Smooth muscle cell (in vitro differentiated cells): ENCODE data around the gene AFMID. TPM values are rescaled to one million over a fixed set of nuclear protein-coding genes. Genes with fewer than 3 reads are reported as not detected.
"Not testable (repeated sequence)": the region's sequence is repeated elsewhere in the genome, so short reads cannot be mapped to it uniquely, and the experiment has no call there.

Experiments used
- DNase-seq: peaks from one replicate; lab custom pipeline; 2025; ENCODE audit not compliant: unreplicated experiment; lab: John Stamatoyannopoulos, UW
- H2AFZ ChIP-seq: fragments of 200-600 bp; sonication (generic); 2 replicates; pipeline ENCODE4 v1.6.0; 2016; ENCODE audit warnings: antibody characterized with exemption, low read depth, mild to moderate bottlenecking
- H3F3A ChIP-seq: fragments of 200-600 bp; sonication (generic); 2 replicates; pipeline ENCODE4 v1.6.0; 2017; ENCODE audit warnings: antibody characterized with exemption, low read depth
- H3K27ac ChIP-seq: fragments of 200-600 bp; sonication (generic); 2 replicates; pipeline ENCODE4 v1.5.1; 2016; ENCODE audit warnings: low read depth, mild to moderate bottlenecking
- H3K27me3 ChIP-seq: fragments of 200-600 bp; sonication (generic); 2 replicates; pipeline ENCODE4 v1.6.1; 2016; ENCODE audit warnings: low read depth, mild to moderate bottlenecking
- H3K36me3 ChIP-seq: fragments of 200-600 bp; sonication (generic); 2 replicates; pipeline ENCODE4 v1.5.1; 2016; ENCODE audit warnings: low read depth
- H3K4me1 ChIP-seq: fragments of 200-600 bp; sonication (generic); 2 replicates; pipeline ENCODE4 v1.5.1; 2016; ENCODE audit warnings: low read depth
- H3K4me2 ChIP-seq: fragments of 200-600 bp; sonication (generic); 2 replicates; pipeline ENCODE4 v1.6.0; 2016; ENCODE audit warnings: mild to moderate bottlenecking
- H3K4me3 ChIP-seq: fragments of 200-600 bp; sonication (generic); 2 replicates; pipeline ENCODE4 v1.5.1; 2016; ENCODE audit warnings: mild to moderate bottlenecking
- H3K79me2 ChIP-seq: fragments of 200-600 bp; sonication (generic); 2 replicates; pipeline ENCODE4 v1.6.0; 2016; ENCODE audit warnings: low read depth, mild to moderate bottlenecking
- H3K9ac ChIP-seq: fragments of 200-600 bp; sonication (generic); 2 replicates; pipeline ENCODE4 v1.6.0; 2016; ENCODE audit warnings: low read depth
- H3K9me3 ChIP-seq: fragments of 200-600 bp; sonication (generic); replicated peaks from 2 replicates; pipeline ENCODE4 v1.5.1; 2016; ENCODE audit warnings: low read depth
- H4K20me1 ChIP-seq: fragments of 200-600 bp; sonication (generic); 2 replicates; pipeline ENCODE4 v1.6.0; 2016; ENCODE audit warnings: low read depth
- WGBS: methylation state at CpG from one replicate; pipeline ENCODE4 v1.1.7; 2016; ENCODE audit warnings: low lambda C conversion rate; 5-methylcytosine and 5-hydroxymethylcytosine counted together
- polyA plus RNA-seq: library from polyadenylated mRNA; unstranded; fragments of >200 nt; fragmentation: Nextera tagmentation; extraction: Ambion mirVana; gene quantifications from 2 replicates; pipeline ENCODE4 v1.2.1, GENCODE V29; 2016
- total RNA-seq: library from RNA; depleted of rRNA; stranded (reverse); fragments of >200 nt; gene quantifications from 2 replicates; pipeline ENCODE4 v1.2.3, GENCODE V29; 2014
- TF ChIP-seq, protein P1 (sequence below): fragments of 200-600 bp; sonication (generic); IDR thresholded peaks from 2 replicates; pipeline ENCODE4 v1.5.1; 2017; ENCODE audit warnings: borderline replicate concordance, mild to moderate bottlenecking, antibody characterized with exemption; ENCODE audit not compliant: insufficient read depth, poor library complexity, severe bottlenecking

AFMID gene
- total and polyA plus RNA-seq, 2 experiments from 2014 or later = 10.0 to 64.9 TPM

DNA sequence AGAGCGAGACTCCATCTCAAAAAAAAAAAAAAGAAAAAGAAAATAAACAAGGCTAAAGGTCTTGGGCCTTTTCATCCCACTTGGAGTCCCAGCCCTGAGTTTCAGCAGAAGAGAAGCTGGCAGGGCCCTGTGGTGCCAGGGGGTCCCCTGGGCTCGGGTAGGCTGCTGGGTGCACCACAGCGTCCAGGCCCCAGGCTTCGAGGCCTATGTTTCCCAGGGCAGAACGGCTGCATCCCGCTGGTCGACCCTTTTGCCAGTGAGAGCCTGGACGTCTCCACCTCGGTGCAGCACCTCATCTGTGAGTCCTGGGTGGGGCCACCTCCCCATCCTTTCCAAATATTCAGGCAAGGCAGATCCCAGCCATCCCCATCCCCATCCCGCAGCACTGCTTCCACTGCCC is 46.5 kb downstream of the AFMID start:
- H3K79me2 ChIP-seq = no peaks in the 10 kb centered on the region
- H3K9ac ChIP-seq = no peak overlapping the region
- H3K27me3 ChIP-seq = peaks cover 39% of the 10 kb centered on the region
- no peak overlapping the region for H3K4me2 ChIP-seq
- no peaks in the 10 kb centered on the region for H4K20me1 ChIP-seq
- H3F3A ChIP-seq = no peaks in the 10 kb centered on the region
- no peak overlapping the region for H3K4me3 ChIP-seq
- H3K4me1 ChIP-seq = no peaks in the 10 kb centered on the region
- H3K9me3 ChIP-seq = no peaks in the 10 kb centered on the region
- DNase-seq = no peak
- TF ChIP-seq, protein P1, sequence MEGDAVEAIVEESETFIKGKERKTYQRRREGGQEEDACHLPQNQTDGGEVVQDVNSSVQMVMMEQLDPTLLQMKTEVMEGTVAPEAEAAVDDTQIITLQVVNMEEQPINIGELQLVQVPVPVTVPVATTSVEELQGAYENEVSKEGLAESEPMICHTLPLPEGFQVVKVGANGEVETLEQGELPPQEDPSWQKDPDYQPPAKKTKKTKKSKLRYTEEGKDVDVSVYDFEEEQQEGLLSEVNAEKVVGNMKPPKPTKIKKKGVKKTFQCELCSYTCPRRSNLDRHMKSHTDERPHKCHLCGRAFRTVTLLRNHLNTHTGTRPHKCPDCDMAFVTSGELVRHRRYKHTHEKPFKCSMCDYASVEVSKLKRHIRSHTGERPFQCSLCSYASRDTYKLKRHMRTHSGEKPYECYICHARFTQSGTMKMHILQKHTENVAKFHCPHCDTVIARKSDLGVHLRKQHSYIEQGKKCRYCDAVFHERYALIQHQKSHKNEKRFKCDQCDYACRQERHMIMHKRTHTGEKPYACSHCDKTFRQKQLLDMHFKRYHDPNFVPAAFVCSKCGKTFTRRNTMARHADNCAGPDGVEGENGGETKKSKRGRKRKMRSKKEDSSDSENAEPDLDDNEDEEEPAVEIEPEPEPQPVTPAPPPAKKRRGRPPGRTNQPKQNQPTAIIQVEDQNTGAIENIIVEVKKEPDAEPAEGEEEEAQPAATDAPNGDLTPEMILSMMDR = no peak
- H2AFZ ChIP-seq = no peak overlapping the region
- H3K36me3 ChIP-seq = no peaks in the 10 kb centered on the region
- no peak overlapping the region for H3K27ac ChIP-seq
- WGBS = 91% methylated on average over 10 of the region's 10 CpGs

DNA sequence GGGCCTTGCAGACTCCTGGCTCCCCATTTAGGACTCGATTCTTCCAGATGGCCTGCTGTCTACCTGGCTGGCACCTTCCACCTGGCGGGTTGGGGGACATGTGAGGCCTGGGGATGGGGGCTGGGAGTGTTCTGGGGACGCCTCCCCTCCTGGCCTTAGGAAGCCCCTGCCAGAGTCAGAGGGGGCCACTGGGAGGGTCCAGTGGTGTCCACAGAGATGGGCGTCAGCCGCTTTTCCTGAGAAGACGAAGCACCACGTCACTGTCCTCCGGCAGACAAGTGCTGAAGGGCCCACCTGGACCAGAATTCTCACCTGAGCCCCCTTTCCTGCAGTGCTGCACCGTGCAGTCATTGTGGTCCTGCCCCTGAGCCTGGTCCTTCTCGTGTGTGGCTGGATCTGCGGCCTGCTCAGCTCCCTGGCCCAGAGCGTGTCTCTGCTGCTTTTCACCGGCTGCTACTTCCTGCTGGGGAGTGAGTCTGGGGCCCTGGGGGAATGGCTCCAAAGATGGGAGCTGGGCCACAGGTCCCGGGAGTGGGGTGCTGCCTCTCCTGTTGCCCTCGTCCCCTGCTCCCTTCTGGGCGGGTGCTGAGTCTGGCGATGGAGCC is 47.2 kb downstream of the AFMID start:
- H3K4me2 ChIP-seq = no peak overlapping the region
- TF ChIP-seq, protein P1 = no peak

DNA sequence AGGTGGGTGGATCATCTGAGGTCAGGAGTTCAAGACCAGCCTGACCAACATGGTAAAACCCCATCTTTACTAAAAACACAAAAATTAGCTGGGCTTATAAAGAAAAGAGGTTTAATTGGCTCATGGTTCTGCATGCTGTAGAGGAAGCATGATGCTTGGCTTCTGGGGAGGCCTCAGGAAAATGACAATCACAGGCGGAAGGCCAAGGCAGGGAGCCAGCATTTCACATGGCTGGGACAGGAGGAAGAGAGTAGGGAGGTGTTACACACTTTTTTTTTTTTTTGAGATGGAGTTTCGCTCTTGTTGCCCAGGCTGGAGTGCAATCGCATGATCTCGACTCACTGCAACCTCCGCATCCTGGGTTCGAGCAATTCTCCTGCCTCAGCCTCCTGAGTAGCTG is 47.9 kb downstream of the AFMID start:
- H3K4me1 ChIP-seq, H3K27ac ChIP-seq, H3K9ac ChIP-seq, H2AFZ ChIP-seq, H3K9me3 ChIP-seq, DNase-seq, H3K4me2 ChIP-seq, H3K36me3 ChIP-seq, H3K4me3 ChIP-seq, H4K20me1 ChIP-seq, H3K79me2 ChIP-seq, H3F3A ChIP-seq: not testable (repeated sequence)
- peaks cover 32% of the 10 kb centered on the region for H3K27me3 ChIP-seq
- 95% methylated on average over 6 of the region's 6 CpGs for WGBS

More for the DNA sequence above, 47.2 kb downstream of the AFMID start:
- no peaks in the 10 kb centered on the region for H3K4me1 ChIP-seq
- H3K36me3 ChIP-seq = no peaks in the 10 kb centered on the region
- no peaks in the 10 kb centered on the region for H3K79me2 ChIP-seq
- H3F3A ChIP-seq = no peaks in the 10 kb centered on the region
- no peak overlapping the region for H2AFZ ChIP-seq
- peaks cover 39% of the 10 kb centered on the region for H3K27me3 ChIP-seq
- no peaks in the 10 kb centered on the region for H3K9me3 ChIP-seq
- H4K20me1 ChIP-seq = no peaks in the 10 kb centered on the region
- no peak overlapping the region for H3K9ac ChIP-seq
- no peak for DNase-seq
- H3K4me3 ChIP-seq = no peak overlapping the region
- no peak overlapping the region for H3K27ac ChIP-seq
- 91% methylated on average over 16 of the region's 17 CpGs for WGBS

DNA sequence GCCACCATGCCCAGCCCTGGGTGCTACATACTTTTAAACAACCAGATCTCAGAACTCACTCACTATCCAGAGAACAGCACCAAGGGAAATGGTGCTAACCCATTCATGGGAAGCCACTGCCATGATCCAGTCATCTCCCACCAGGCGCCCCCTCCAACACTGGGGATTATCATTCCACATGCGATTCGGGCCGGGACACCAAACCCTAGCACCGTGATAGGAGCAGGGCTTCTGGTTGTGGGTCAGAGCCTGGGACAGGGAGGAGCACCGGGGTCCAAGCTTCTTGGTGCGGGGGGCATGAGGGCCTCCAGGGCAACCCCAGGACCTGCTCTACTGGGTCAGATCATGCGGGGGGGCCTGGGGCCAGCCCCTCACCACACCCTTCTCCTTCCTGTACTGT is 48.7 kb downstream of the AFMID start:
- H3K27me3 ChIP-seq = peaks cover 24% of the 10 kb centered on the region
- no peak overlapping the region for H2AFZ ChIP-seq
- TF ChIP-seq, protein P1 = no peak
- no peaks in the 10 kb centered on the region for H3K36me3 ChIP-seq
- H3K9ac ChIP-seq = no peak overlapping the region
- H3K4me2 ChIP-seq = no peak overlapping the region
- no peaks in the 10 kb centered on the region for H4K20me1 ChIP-seq
- no peaks in the 10 kb centered on the region for H3K4me1 ChIP-seq
- no peak overlapping the region for H3K27ac ChIP-seq
- DNase-seq = no peak
- H3K79me2 ChIP-seq = no peaks in the 10 kb centered on the region
- no peak overlapping the region for H3K4me3 ChIP-seq
- no peaks in the 10 kb centered on the region for H3K9me3 ChIP-seq
- H3F3A ChIP-seq = no peaks in the 10 kb centered on the region
- WGBS = 85% methylated on average over 8 of the region's 8 CpGs
